ENCODE results near the gene GHITM.
"Not testable (repeated sequence)": the region's sequence is repeated elsewhere in the genome, so short reads cannot be mapped to it uniquely, and the experiment has no call there.

The GHITM gene

GRCh38 chr10:84139126-84140035, at the start of gene GHITM:
GHITM (plus strand) TSS chr10:84139509; CDS start chr10:84141501, 1,992 bp downstream.
- FAIRE-seq, result peak; percentile 97

GRCh38 chr10:84095811-84096497, 43.4 kb upstream of the GHITM start:
- no peak for FAIRE-seq

- peak; percentile 53 for FAIRE-seq
These were observed 41.4 kb upstream of the GHITM start for GRCh38 chr10:84097787-84098353.

GRCh38 chr10:84098667-84099066, 40.6 kb upstream of the GHITM start:
- FAIRE-seq, result no peak

- no peak for FAIRE-seq
These were observed 38.3 kb upstream of the GHITM start for GRCh38 chr10:84101042-84101441.

- FAIRE-seq, result no peak
These were observed 30.5 kb upstream of the GHITM start for GRCh38 chr10:84108797-84109196.

GRCh38 chr10:84109772-84110171, 29.5 kb upstream of the GHITM start:
- FAIRE-seq, result not testable (repeated sequence)

GRCh38 chr10:84113468-84113867, 25.8 kb upstream of the GHITM start:
- not testable (repeated sequence) for FAIRE-seq

GRCh38 chr10:84114088-84114667, 25.1 kb upstream of the GHITM start:
- no peak for FAIRE-seq

GRCh38 chr10:84117204-84117603, 22.1 kb upstream of the GHITM start:
- FAIRE-seq, result not testable (repeated sequence)

GRCh38 chr10:84117686-84118394, 21.5 kb upstream of the GHITM start:
- FAIRE-seq, result no peak

- FAIRE-seq, result no peak
These were observed 20.8 kb upstream of the GHITM start for GRCh38 chr10:84118395-84119006.

GRCh38 chr10:84123362-84123761, 15.9 kb upstream of the GHITM start:
- no peak for FAIRE-seq

GRCh38 chr10:84125910-84126784, 13.2 kb upstream of the GHITM start:
- FAIRE-seq, result not testable (repeated sequence)

GRCh38 chr10:84126785-84127167, 12.5 kb upstream of the GHITM start:
- no peak for FAIRE-seq

GRCh38 chr10:84135836-84136235, 3.5 kb upstream of the GHITM start:
- FAIRE-seq, result no peak

GRCh38 chr10:84137811-84138210, 1.5 kb upstream of the GHITM start:
- no peak for FAIRE-seq

GRCh38 chr10:84138478-84139125, 707 bp upstream of the GHITM start:
- FAIRE-seq, result no peak

GRCh38 chr10:84140036-84140379, 699 bp downstream of the GHITM start:
- no peak for FAIRE-seq

GRCh38 chr10:84147347-84147746, 8.0 kb downstream of the GHITM start:
- no peak for FAIRE-seq
